ENCODE data around the gene LPP. TPM values are rescaled to one million over a fixed set of nuclear protein-coding genes. Genes with fewer than 3 reads are reported as not detected.

The LPP gene
- total RNA-seq, 5 donors from 2014 or later (not counting 1 experiment from before 2014, with no cell fraction given): 23.8 to 82.6 (median 39.3) TPM

GRCh38 chr3:188874576-188874975 lies 720.6 kb downstream of the LPP start:
- Histone ChIP-seq H3K9me3 (no peaks in the 10 kb centered on the region), H3K4me3 (ENCODE audit: control insufficient read depth in 1 of 2, extremely low read depth in 1 of 2, low read length in 1 of 2) (no peak overlapping the region), H3K27ac (ENCODE audit: low read length) (no peak overlapping the region), H3K27me3 (replicated peaks in 1 of 2; ENCODE audit: control insufficient read depth in 2 of 2, extremely low read depth in 1 of 2, insufficient read depth in 2 of 2, low read length in 1 of 2) (no peaks in the 10 kb centered on the region), H3K4me1 (ENCODE audit: control insufficient read depth in 1 of 2, extremely low read depth in 1 of 2, insufficient read depth in 2 of 2, low read length in 2 of 2) (no peaks in the 10 kb centered on the region), H3K36me3 (ENCODE audit: control insufficient read depth in 2 of 2, extremely low read depth in 1 of 2, insufficient read depth in 1 of 2, low read length in 1 of 2) (peaks cover 6 to 27% of the 10 kb centered on the region in 2 donors)
- POLR2A ChIA-PET: no interaction called here
- H3K36me3 Mint-ChIP-seq: peaks cover 54% of the 10 kb centered on the region
- ATAC-seq (replicated peaks in 1 of 4) (no peak), DNase-seq (no peak)
- CTCF ChIA-PET: no interaction called here
- H3K4me3 Mint-ChIP-seq: no peak overlapping the region
- no peak overlapping the region for H3K27ac Mint-ChIP-seq
- no peaks in the 10 kb centered on the region for H3K9me3 Mint-ChIP-seq
- no CpG with 5 or more reads among the region's 1 CpG for WGBS (ENCODE audit: insufficient coverage)
- no peaks in the 10 kb centered on the region for H3K27me3 Mint-ChIP-seq
- H3K4me1 Mint-ChIP-seq: no peaks in the 10 kb centered on the region

GRCh38 chr3:188875413-188875812 lies 721.5 kb downstream of the LPP start:
- CTCF ChIA-PET: no interaction called here

GRCh38 chr3:188876370-188876769 lies 722.4 kb downstream of the LPP start:
- CTCF ChIA-PET: no interaction called here
- WGBS (ENCODE audit: insufficient coverage): 100% methylated on average over 1 of the region's 3 CpGs
- H3K4me3 Mint-ChIP-seq: no peak overlapping the region
- Histone ChIP-seq H3K4me3 (ENCODE audit: control insufficient read depth in 1 of 2, extremely low read depth in 1 of 2, low read length in 1 of 2) (no peak overlapping the region), H3K9me3 (no peaks in the 10 kb centered on the region), H3K36me3 (ENCODE audit: control insufficient read depth in 2 of 2, extremely low read depth in 1 of 2, insufficient read depth in 1 of 2, low read length in 1 of 2) (peaks cover 2 to 27% of the 10 kb centered on the region in 2 donors), H3K4me1 (ENCODE audit: control insufficient read depth in 1 of 2, extremely low read depth in 1 of 2, insufficient read depth in 2 of 2, low read length in 2 of 2) (no peaks in the 10 kb centered on the region), H3K27ac (ENCODE audit: low read length) (no peak overlapping the region), H3K27me3 (replicated peaks in 1 of 2; ENCODE audit: control insufficient read depth in 2 of 2, extremely low read depth in 1 of 2, insufficient read depth in 2 of 2, low read length in 1 of 2) (no peaks in the 10 kb centered on the region)
- POLR2A ChIA-PET: interaction anchor here in 1 of 2 donors (0.6 kb wide), 1 partner anchor 72 kb away, joined by 3 read pairs; no protein-coding TSS in a partner anchor
- no peaks in the 10 kb centered on the region for H3K27me3 Mint-ChIP-seq
- ATAC-seq (replicated peaks in 1 of 4) (no peak), DNase-seq (no peak)
- peaks cover 59% of the 10 kb centered on the region for H3K36me3 Mint-ChIP-seq
- H3K9me3 Mint-ChIP-seq: no peaks in the 10 kb centered on the region
- no peaks in the 10 kb centered on the region for H3K4me1 Mint-ChIP-seq
- H3K27ac Mint-ChIP-seq: no peak overlapping the region

More at GRCh38 chr3:188875413-188875812, 721.5 kb downstream of the LPP start:
- H3K4me1 Mint-ChIP-seq: no peaks in the 10 kb centered on the region
- Histone ChIP-seq H3K27me3 (replicated peaks in 1 of 2; ENCODE audit: control insufficient read depth in 2 of 2, extremely low read depth in 1 of 2, insufficient read depth in 2 of 2, low read length in 1 of 2) (no peaks in the 10 kb centered on the region), H3K4me1 (ENCODE audit: control insufficient read depth in 1 of 2, extremely low read depth in 1 of 2, insufficient read depth in 2 of 2, low read length in 2 of 2) (no peaks in the 10 kb centered on the region), H3K27ac (ENCODE audit: low read length) (no peak overlapping the region), H3K9me3 (no peaks in the 10 kb centered on the region), H3K4me3 (ENCODE audit: control insufficient read depth in 1 of 2, extremely low read depth in 1 of 2, low read length in 1 of 2) (no peak overlapping the region), H3K36me3 (ENCODE audit: control insufficient read depth in 2 of 2, extremely low read depth in 1 of 2, insufficient read depth in 1 of 2, low read length in 1 of 2) (peaks cover 2 to 27% of the 10 kb centered on the region in 2 donors)
- H3K27ac Mint-ChIP-seq: no peak overlapping the region
- no peaks in the 10 kb centered on the region for H3K27me3 Mint-ChIP-seq
- DNase-seq: no peak
- WGBS (ENCODE audit: insufficient coverage): no CpG with 5 or more reads among the region's 1 CpG
- no peaks in the 10 kb centered on the region for H3K9me3 Mint-ChIP-seq
- ATAC-seq (replicated peaks in 1 of 4): no peak
- no peak overlapping the region for H3K4me3 Mint-ChIP-seq
- POLR2A ChIA-PET: no interaction called here
- H3K36me3 Mint-ChIP-seq: peaks cover 54% of the 10 kb centered on the region

GRCh38 chr3:188877381-188877780 lies 723.4 kb downstream of the LPP start:
- H3K4me3 Mint-ChIP-seq: no peak overlapping the region
- Histone ChIP-seq H3K27me3 (replicated peaks in 1 of 2; ENCODE audit: control insufficient read depth in 2 of 2, extremely low read depth in 1 of 2, insufficient read depth in 2 of 2, low read length in 1 of 2) (no peaks in the 10 kb centered on the region), H3K4me1 (ENCODE audit: control insufficient read depth in 1 of 2, extremely low read depth in 1 of 2, insufficient read depth in 2 of 2, low read length in 2 of 2) (no peaks in the 10 kb centered on the region), H3K4me3 (ENCODE audit: control insufficient read depth in 1 of 2, extremely low read depth in 1 of 2, low read length in 1 of 2) (no peak overlapping the region), H3K27ac (ENCODE audit: low read length) (no peak overlapping the region), H3K9me3 (no peaks in the 10 kb centered on the region), H3K36me3 (ENCODE audit: control insufficient read depth in 2 of 2, extremely low read depth in 1 of 2, insufficient read depth in 1 of 2, low read length in 1 of 2) (peaks cover 2 to 31% of the 10 kb centered on the region in 2 donors)
- POLR2A ChIA-PET: no interaction called here
- no peaks in the 10 kb centered on the region for H3K4me1 Mint-ChIP-seq
- no peak for ATAC-seq (replicated peaks in 1 of 4)
- no peak overlapping the region for H3K27ac Mint-ChIP-seq
- no peak for DNase-seq
- WGBS (ENCODE audit: insufficient coverage): 100% methylated on average over 1 of the region's 3 CpGs
- CTCF ChIA-PET: no interaction called here
- H3K36me3 Mint-ChIP-seq: peaks cover 58% of the 10 kb centered on the region
- no peaks in the 10 kb centered on the region for H3K27me3 Mint-ChIP-seq
- H3K9me3 Mint-ChIP-seq: no peaks in the 10 kb centered on the region

- Mint-ChIP-seq H3K36me3 (peaks cover 58% of the 10 kb centered on the region), H3K4me1 (no peaks in the 10 kb centered on the region), H3K4me3 (no peak overlapping the region), H3K9me3 (no peaks in the 10 kb centered on the region), H3K27ac (no peak overlapping the region), H3K27me3 (no peaks in the 10 kb centered on the region)
- H3K36me3 ChIP-seq (ENCODE audit: control insufficient read depth in 2 of 2, extremely low read depth in 1 of 2, insufficient read depth in 1 of 2, low read length in 1 of 2): peaks cover 2 to 30% of the 10 kb centered on the region in 2 donors
- ATAC-seq (replicated peaks in 1 of 4): no peak
- CTCF ChIA-PET: no interaction called here
- WGBS (ENCODE audit: insufficient coverage): no CpG with 5 or more reads among the region's 2 CpGs
- no peak overlapping the region for H3K4me3 ChIP-seq (ENCODE audit: control insufficient read depth in 1 of 2, extremely low read depth in 1 of 2, low read length in 1 of 2)
- no peaks in the 10 kb centered on the region for H3K9me3 ChIP-seq
- no peak overlapping the region for H3K27ac ChIP-seq (ENCODE audit: low read length)
- H3K27me3 ChIP-seq (replicated peaks in 1 of 2; ENCODE audit: control insufficient read depth in 2 of 2, extremely low read depth in 1 of 2, insufficient read depth in 2 of 2, low read length in 1 of 2): no peaks in the 10 kb centered on the region
- no peak for DNase-seq
- POLR2A ChIA-PET: interaction anchor here in 1 of 2 donors (0.6 kb wide), 1 partner anchor 50 kb away, joined by 3 read pairs; no protein-coding TSS in a partner anchor
- H3K4me1 ChIP-seq (ENCODE audit: control insufficient read depth in 1 of 2, extremely low read depth in 1 of 2, insufficient read depth in 2 of 2, low read length in 2 of 2): no peaks in the 10 kb centered on the region
These were observed 724.1 kb downstream of the LPP start for GRCh38 chr3:188878076-188878475.

GRCh38 chr3:188881954-188882641 lies 728.1 kb downstream of the LPP start:
- Histone ChIP-seq H3K9me3 (no peaks in the 10 kb centered on the region), H3K27ac (ENCODE audit: low read length) (no peak overlapping the region), H3K4me1 (ENCODE audit: control insufficient read depth in 1 of 2, extremely low read depth in 1 of 2, insufficient read depth in 2 of 2, low read length in 2 of 2) (no peaks in the 10 kb centered on the region), H3K4me3 (ENCODE audit: control insufficient read depth in 1 of 2, extremely low read depth in 1 of 2, low read length in 1 of 2) (no peak overlapping the region), H3K27me3 (replicated peaks in 1 of 2; ENCODE audit: control insufficient read depth in 2 of 2, extremely low read depth in 1 of 2, insufficient read depth in 2 of 2, low read length in 1 of 2) (no peaks in the 10 kb centered on the region), H3K36me3 (ENCODE audit: control insufficient read depth in 2 of 2, extremely low read depth in 1 of 2, insufficient read depth in 1 of 2, low read length in 1 of 2) (peaks cover 2 to 4% of the 10 kb centered on the region in 2 donors)
- no peak for ATAC-seq (replicated peaks in 1 of 4)
- Mint-ChIP-seq H3K27me3 (no peaks in the 10 kb centered on the region), H3K4me3 (no peak overlapping the region), H3K27ac (no peak overlapping the region), H3K9me3 (no peaks in the 10 kb centered on the region), H3K36me3 (peaks cover 39% of the 10 kb centered on the region), H3K4me1 (no peaks in the 10 kb centered on the region)
- ChIA-PET POLR2A (interaction anchor here in 1 of 2 donors (0.5 kb wide), 1 partner anchor 8 kb away, joined by 3 read pairs; no protein-coding TSS in a partner anchor), CTCF (interaction anchor here in 1 of 2 donors (0.6 kb wide), 1 partner anchor 603 kb away, joined by 3 read pairs; no protein-coding TSS in a partner anchor)
- no peak for DNase-seq

Measured in T-cell (primary cell).